HG02852 (cell line): Measurements from ENCODE around the gene GAB1.

Source experiments
- ATAC-seq: cut with Tn5 transposase; IDR thresholded peaks from one replicate; pipeline ENCODE4 v1.9.1; 2021; ENCODE audit warnings: mild to moderate bottlenecking, moderate library complexity; ENCODE audit not compliant: unreplicated experiment

GAB1 gene

DNA sequence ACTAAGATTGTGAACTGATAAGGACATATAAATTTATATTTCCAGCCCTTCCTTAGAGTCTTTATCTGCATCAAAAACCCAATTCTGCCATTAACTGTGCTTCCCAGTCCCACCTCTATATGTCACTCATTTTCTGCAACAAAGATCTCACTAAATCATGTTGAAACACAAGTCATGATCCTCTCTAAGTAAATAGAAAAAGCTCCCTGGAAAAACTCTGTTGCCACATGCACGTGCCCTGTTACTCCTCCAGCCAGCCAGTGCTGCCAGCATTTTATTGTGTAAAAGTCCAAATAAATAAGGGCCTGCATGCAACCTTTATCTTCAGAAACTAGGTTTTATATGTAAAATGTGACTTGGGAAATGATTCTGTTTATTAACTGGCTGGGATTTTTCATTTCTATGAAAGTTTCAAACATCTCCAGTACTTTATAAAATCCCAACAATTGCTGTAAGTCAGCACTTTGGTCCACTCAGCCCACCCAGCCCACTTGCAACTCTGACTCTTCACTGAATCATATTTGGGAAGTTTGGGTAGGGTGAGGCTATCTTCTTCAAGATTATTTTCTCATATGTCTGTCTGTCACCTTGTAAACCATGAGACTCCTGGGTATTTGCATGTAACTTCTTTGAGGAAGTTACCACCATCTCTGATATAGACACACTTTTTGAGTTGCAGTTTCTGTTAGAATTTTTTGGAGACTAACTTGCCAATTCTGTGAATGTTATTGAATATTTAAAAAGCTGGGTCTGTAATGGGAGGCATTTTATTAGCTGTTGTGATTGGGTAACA is 136.9 kb downstream of the GAB1 start:
- peak; percentile 75 for ATAC-seq

GRCh38 chr4:143477487-143477886 is 140.8 kb downstream of the GAB1 start:
- no peak for ATAC-seq

DNA sequence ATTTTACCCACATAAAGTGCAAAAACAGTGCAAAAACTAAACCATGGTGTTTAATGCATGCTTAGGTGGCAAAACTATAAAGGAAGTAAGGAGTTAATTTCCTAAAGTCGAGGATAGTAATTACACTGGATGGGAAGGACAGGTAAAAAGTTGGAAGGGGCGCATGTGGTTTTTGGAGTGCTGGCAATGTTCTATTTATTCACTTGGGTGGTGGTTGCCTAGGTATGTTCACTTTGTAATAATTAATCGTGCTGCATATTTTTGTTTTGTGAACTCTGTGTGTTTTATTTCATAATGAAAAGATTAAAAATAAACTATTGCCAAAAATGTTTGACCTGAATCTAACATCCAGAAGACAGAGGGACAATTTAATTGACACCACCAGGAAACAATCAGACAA is 144.7 kb downstream of the GAB1 start:
- ATAC-seq = no peak

- ATAC-seq = peak; percentile 51
Measured at GRCh38 chr4:143482840-143483239, 146.2 kb downstream of the GAB1 start.

- no peak for ATAC-seq
Measured at GRCh38 chr4:143486314-143486713, 149.6 kb downstream of the GAB1 start.

DNA sequence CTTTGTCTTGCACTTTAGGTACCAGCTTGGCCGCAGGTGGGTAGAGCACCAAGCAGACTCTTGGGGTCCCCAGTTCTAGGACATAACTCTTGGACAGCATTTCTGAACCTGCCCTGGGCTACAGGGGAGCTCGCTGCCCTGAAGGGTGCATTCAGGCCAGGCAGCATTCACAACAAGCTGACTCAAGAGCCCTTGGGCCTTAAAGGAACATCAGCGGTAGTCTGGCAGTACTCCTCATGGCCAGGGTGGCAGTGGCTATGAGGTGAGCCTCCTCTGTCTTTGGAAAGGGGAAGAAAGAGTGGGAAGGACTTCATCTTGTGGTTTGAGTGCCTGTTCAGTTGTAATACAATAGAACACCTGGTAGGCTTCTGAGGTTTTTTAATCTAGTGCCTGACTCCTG is 152.0 kb downstream of the GAB1 start:
- ATAC-seq = no peak

DNA sequence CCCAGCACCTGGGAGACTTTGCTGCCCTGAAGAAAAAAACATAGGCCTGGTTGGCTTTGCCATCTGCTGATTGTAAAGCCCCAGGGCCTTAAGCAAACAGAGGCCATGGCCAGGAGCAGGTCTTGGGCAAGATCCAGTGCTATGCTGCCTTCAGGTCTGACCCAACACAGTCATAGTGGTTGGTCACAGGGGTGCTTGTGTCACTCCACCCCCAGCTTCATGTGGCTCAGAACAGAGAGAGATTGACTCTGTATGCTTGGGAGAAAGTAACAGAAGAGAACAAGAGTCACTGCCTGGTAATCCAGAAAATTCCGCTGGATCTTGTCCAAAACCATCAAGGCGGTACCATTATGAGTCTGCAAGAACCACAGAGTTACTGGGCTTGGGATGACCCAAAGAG is 152.4 kb downstream of the GAB1 start:
- ATAC-seq = no peak

- ATAC-seq = no peak
Measured at GRCh38 chr4:143498021-143498420, 161.3 kb downstream of the GAB1 start.

DNA sequence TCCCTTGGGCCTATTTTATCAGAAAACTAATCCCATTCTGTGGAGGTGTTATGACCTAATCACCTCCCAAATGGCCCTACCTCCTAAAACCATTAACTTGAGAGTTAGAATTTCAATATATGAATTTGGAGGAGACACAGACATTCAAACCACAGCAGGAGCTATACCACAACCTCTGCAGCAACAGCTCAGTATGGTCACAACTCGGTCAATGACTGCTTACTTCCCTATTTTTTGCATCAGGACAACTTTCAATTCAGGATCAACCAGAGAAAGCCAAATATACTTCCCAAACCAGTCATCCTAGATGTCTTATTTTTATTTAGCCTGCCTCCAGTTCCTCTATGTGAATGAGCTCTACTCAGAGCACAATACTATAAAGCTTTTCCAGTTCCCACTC is 165.6 kb downstream of the GAB1 start:
- no peak for ATAC-seq

DNA sequence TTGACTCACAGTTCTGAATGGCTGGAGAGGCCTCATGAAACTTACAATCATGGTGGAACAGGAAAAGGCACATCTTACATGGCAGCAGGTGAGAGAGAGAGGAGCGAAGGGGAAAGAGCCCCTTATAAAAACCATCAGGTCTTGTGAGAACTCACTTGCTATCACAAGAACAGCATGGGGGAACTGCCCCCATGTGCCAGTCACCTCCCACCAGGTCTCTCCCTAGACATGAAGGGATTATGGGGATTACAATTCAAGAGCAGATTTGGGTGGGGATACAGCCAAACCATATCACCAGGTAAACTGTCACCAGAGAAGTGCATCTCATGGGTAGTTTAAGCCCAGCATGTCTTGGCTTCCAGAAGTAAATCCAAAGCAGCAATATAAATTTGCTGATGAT is 169.4 kb downstream of the GAB1 start:
- no peak for ATAC-seq

GRCh38 chr4:143511906-143512305 is 175.2 kb downstream of the GAB1 start:
- ATAC-seq = no peak

GRCh38 chr4:143512978-143513313 is 176.3 kb downstream of the GAB1 start:
- ATAC-seq = peak; percentile 37

DNA sequence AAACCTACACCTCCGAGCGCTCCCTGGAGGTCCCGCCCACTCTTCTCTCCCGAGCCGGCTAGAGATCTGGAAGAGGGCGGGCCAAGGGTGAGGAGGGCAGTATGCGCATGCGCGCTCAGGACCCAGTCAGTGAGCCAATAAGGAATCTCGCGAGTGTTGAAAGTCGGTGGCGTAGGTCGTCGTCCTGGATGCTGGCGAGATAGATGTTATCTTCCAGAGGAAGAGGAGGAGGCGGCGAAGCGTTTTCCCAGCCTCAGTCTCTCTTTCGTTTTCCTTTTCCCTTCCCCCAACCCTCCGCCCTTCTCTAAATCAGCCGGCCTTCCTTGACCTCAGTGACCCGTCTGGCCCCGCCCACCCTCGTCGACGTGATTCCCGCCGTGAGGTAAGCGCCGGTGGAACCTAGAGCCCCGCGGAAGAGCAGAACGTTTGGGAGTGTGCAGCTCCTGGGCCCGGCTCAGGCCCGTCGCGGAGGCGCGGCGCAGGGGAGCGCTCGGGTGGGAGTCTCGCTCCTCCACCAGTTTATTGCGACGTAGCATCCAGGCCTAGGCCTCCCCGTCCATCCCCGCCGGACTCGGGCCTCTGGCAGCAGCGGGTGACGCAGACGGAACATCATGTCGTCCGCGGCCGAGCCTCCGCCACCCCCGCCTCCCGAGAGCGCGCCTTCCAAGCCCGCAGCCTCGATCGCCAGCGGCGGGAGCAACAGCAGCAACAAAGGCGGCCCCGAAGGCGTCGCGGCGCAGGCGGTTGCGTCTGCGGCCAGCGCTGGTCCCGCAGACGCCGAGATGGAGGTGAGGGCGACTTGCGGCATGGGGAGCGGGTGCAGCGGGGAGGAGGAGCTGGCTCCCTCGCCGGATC is 176.9 kb downstream of the GAB1 start, which contains the start of gene SMARCA5:
TSS of gene SMARCA5 (plus strand) at position 389 of the 855 bp plus-strand sequence. CDS start at position 612, 223 bp downstream.
- ATAC-seq = peak; percentile 81

DNA sequence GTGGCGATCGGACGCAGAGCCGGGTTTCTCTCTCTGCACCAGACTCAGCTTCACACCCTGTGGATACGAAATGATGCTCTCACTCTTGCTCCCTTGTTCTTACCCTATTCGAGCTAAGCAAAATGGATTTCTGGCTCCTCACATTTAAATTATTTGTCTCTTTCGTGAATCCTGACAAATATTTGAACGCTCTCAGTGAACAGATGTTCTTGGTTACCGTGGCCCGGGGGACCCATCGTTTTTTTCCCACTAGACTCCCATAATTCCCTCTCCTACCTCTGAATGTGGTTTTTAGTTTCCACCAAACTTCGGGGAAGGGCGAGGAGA is 177.5 kb downstream of the GAB1 start:
- no peak for ATAC-seq

DNA sequence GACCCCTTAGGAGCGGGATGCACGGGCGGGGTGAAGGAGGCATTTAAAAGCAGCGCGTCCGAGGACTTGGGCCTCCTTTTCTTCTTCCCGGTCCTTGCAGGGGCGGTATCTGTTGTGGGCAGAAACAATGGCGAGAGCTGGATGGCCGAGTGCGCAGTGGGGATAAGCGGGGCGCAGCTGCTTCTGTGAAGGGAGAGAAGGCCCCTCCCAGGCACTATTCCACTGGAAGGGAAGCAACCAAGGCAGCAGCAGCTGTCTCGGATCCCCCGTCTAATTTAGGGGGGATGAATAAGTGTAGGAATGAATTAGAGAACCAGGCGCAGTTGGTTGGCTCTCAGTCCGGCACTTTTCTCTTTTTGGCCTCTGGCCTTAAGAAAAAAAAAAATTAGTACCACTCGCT is 177.8 kb downstream of the GAB1 start:
- peak; percentile 9 for ATAC-seq

GRCh38 chr4:143514901-143515300 is 178.2 kb downstream of the GAB1 start:
- no peak for ATAC-seq

- ATAC-seq = no peak
Measured at GRCh38 chr4:143515905-143516304, 179.2 kb downstream of the GAB1 start.

DNA sequence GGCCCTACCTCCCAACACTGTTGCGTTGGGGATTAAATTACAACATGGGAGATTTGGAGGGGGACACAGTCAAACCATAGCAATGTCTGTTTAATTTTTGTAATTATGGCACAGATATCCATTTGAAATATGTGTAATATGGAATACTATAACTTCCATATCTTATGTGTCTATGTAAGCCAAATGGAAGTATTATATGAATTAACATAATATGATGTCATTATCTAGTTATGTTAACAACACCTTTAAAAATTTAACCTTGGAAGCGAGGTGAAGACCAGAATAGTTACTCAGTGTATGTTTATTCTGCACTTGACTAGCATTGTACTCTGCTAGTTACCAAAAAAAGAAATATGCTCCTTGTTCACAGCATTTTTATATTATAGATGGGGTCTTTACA is 181.1 kb downstream of the GAB1 start:
- no peak for ATAC-seq
